Brain microvascular endothelial cell (primary cell): ENCODE data around the gene HS2ST1.
A peak's percentile ranks its signal among the peaks of the same experiment; 100 is the strongest.

Experiments
- DNase-seq: peaks from one replicate; pipeline ENCODE4 v3.0.0-alpha.2; 2020
- H3K27ac ChIP-seq: fragments of 250-450 bp; sonication (Bioruptor Pico); 2 replicates; pipeline ENCODE4 v1.5.1; 2020; ENCODE audit warnings: mild to moderate bottlenecking, moderate library complexity
- H3K27me3 ChIP-seq: fragments of 250-450 bp; sonication (Bioruptor Pico); replicated peaks from 2 replicates; pipeline ENCODE4 v1.5.1; 2020; ENCODE audit warnings: mild to moderate bottlenecking
- H3K36me3 ChIP-seq: fragments of 250-450 bp; sonication (Bioruptor Pico); replicated peaks from 2 replicates; pipeline ENCODE4 v1.5.1; 2020; ENCODE audit warnings: mild to moderate bottlenecking
- H3K4me3 ChIP-seq: 2 replicates; pipeline ENCODE4 v1.5.1; 2011; ENCODE audit warnings: low read depth, mild to moderate bottlenecking, control low read depth, low read length, moderate library complexity
- CTCF ChIP-seq: IDR thresholded peaks from 2 replicates; pipeline ENCODE4 v1.5.1; 2011; ENCODE audit warnings: low read depth, mild to moderate bottlenecking, moderate library complexity, low read length, control low read depth, inconsistent platforms; ENCODE audit errors: missing control alignments
- in situ Hi-C: cut with HindIII; loops from 2 replicates; pipeline ENCODE4 v1.10.0; 2017; ENCODE audit warnings: low sequenced_read_pairs, low pct_ligation_motif_present

HS2ST1 gene

DNA sequence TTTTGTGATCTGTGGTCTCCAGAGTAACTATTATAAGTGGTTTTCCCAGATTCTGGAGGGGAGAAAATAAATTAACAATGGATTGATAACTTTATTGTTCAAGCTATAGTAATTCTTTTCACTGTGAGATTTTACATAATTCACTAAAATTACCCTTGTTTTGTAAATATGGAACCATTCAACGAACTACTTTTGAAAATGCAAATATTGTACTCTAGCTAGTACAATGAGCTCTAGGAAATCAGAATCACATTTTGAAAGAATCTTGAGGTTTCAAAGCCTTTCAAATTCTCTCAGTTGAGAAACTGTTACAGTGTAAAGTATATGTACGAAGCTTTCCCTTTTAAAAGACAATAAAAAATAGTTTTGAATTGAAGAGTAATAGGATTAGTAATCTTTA is 119.9 kb downstream of the HS2ST1 start:
- in situ Hi-C loops, result no loop called here
- H3K4me3 ChIP-seq, result no peak overlapping the region
- no peak for TF ChIP-seq CTCF

GRCh38 chr1:87039096-87039495 is 124.7 kb downstream of the HS2ST1 start:
- in situ Hi-C loops, result no loop called here
- DNase-seq, result no peak
- Histone ChIP-seq H3K4me3 (no peak overlapping the region), H3K27me3 (no peaks in the 10 kb centered on the region), H3K27ac (no peak overlapping the region), H3K36me3 (no peaks in the 10 kb centered on the region)
- no peak for TF ChIP-seq CTCF

More for the DNA sequence above, 119.9 kb downstream of the HS2ST1 start:
- Histone ChIP-seq H3K27me3 (no peaks in the 10 kb centered on the region), H3K27ac (no peak overlapping the region), H3K36me3 (no peaks in the 10 kb centered on the region)
- no peak for DNase-seq

DNA sequence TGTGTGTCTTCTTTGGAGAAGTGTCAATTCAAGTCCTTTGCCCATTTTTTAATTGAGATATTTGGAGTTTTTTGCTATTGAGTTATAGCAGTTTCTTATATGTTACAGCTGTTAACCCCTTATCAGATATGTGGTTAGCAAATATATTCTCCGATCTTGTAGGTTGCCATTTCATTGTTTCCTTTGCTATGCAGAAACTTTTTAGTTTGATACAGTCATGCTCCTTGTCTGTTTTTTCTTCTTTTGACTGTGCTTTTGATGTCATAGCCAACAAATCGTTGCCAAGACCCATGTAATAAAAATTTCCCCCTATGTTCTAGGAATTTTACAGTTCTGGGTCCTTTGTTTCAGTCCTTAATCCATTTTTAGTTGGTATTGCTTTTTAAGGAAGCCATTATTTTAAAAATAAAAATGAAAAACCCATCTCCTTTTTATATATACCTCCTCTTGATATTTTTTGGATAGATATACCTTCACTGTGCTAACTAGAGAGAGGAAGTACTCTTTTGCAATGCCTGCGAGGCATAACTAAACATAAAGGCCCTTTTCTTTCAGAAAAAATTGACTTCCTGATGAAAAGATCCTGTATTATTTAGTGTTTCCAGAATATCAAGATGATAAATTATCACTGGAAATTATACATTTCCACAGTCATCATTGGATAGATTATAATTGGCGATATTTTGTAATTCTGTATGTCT is 127.8 kb downstream of the HS2ST1 start:
- H3K4me3 ChIP-seq, result no peak overlapping the region
- TF ChIP-seq CTCF, result no peak
- no peak for DNase-seq
- no peak overlapping the region for H3K27ac ChIP-seq
- in situ Hi-C loops, result no loop called here
- no peaks in the 10 kb centered on the region for H3K36me3 ChIP-seq
- no peaks in the 10 kb centered on the region for H3K27me3 ChIP-seq

DNA sequence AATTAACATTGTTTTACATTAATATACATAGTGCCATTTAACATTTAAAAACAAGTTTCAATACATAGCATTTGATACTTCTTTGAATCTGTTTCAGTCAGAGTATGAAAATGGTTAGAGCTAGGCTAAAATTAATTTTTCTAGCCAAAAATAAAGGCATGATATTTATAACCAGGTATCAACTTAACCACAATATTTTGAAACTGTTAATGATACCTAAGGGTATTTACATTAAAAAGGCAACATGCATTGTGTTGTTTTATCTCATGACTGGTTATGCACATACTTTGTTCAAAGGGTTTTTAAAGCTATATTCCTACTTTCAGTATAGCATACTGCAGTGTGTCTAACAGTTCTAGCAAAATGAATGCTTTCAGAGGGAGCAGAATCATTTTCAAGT is 130.0 kb downstream of the HS2ST1 start:
- no peak for TF ChIP-seq CTCF
- H3K27me3 ChIP-seq, result no peaks in the 10 kb centered on the region
- H3K27ac ChIP-seq, result no peak overlapping the region
- H3K4me3 ChIP-seq, result no peak overlapping the region
- DNase-seq, result no peak
- in situ Hi-C loops, result no loop called here
- H3K36me3 ChIP-seq, result no peaks in the 10 kb centered on the region

DNA sequence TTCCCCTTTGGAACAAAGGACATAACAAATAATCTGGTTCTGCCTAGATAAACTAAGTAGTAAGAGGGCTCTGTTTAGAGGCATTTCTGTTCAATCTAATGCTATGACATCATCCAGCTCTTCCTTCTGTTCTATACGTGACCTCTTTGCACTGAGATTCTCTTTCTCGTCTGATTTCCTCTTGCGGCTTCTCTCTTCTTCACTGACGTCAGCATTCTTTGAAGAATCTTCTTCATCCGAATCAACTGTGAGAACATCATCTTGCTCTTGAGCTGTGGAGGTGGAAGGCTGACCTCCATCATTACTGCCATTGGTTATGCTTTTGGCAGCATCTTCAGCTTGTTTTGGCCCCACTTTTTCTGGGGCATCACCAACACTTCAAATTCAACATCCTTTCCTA is 130.4 kb downstream of the HS2ST1 start:
- DNase-seq, result no peak
- in situ Hi-C loops, result no loop called here
- Histone ChIP-seq H3K27me3 (no peaks in the 10 kb centered on the region), H3K36me3 (no peaks in the 10 kb centered on the region), H3K4me3 (no peak overlapping the region), H3K27ac (no peak overlapping the region)
- no peak for TF ChIP-seq CTCF

- H3K27me3 ChIP-seq, result no peaks in the 10 kb centered on the region
- no peak overlapping the region for H3K27ac ChIP-seq
- in situ Hi-C loops, result no loop called here
- no peak for TF ChIP-seq CTCF
- peak; percentile 13 for DNase-seq
- H3K4me3 ChIP-seq, result no peak overlapping the region
- no peaks in the 10 kb centered on the region for H3K36me3 ChIP-seq
Observed at GRCh38 chr1:87045761-87046304, 131.4 kb downstream of the HS2ST1 start.
